GM19099 (cell line): ENCODE data around the gene DEAF1.

Source experiments
- POLR2A ChIP-seq: IDR thresholded peaks from 3 replicates; pipeline ENCODE4 v1.6.1; 2011; ENCODE audit warnings: low read depth; ENCODE audit not compliant: insufficient read length; ENCODE audit errors: extremely low read depth

Gene DEAF1

DNA sequence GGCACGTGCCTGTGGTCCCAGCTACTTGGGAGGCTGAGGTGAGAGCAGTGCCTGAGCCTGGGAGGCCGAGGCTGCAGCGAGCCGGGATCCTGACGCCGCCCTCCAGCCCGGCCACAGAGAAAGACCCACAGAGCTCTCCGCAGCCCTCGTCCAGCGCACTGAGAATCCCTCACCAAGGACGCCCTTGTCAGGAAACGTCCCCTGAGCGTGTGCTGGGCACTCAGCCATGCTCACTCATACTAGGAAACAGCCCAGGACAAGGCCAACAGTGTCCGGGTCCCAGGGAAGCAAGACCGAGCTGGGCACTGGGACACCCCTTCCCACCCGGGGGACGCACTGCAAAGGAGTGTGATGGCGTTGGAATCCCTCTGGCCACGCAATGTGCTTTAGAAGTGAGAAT is 14.5 kb downstream of the DEAF1 start:
- no peak for TF ChIP-seq POLR2A

GRCh38 chr11:679271-680207 is 15.5 kb downstream of the DEAF1 start:
- TF ChIP-seq POLR2A, result no peak

DNA sequence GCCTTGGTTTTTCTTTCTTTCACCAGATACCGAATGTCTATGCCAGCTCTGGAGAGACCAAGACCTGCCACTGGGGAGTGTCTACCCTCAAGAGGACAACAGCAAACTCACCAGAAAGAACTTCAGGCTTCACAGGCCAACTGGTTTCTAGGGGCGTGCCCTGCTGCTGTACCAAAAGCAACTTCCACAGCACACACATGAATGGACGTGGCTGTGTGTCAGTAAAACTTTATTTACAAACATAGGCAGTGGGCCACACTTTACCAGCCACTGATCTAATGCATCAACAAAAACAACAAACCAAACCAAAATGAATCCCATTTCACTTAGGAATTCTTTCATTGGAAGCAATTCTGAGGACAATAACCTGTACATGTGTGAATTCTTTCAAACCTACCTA is 16.7 kb downstream of the DEAF1 start:
- TF ChIP-seq POLR2A, result no peak

- TF ChIP-seq POLR2A, result no peak
Observed at GRCh38 chr11:674406-674805, 20.6 kb downstream of the DEAF1 start.

GRCh38 chr11:673866-674265 is 21.2 kb downstream of the DEAF1 start:
- TF ChIP-seq POLR2A, result no peak

DNA sequence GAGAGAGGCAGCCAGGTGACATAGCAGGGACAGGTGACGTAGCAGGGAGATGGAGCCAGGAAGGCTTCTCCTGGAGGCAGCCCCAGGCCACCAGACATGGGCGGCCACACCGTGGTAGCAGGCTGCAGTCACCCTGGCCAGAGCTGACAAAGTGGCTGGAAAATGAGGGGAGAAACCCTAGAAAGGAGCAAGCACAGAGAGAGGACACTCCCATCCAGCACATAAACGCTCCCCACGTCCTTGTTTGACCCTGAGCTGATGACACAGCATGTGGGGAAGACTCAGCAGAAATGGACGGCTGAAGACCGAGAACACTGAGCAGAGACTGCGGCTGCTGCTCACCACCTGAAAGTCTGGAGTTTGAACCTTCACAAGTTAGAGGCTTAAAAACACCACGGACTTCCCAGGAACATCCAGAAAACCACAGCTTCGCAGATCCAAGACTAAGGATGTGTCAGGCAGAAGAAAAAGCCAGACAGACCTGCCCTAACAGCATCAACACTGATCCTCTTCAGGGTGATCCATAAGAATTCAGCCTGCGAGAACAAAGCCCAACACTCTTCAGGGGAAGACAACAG is 29.2 kb downstream of the DEAF1 start:
- no peak for TF ChIP-seq POLR2A

DNA sequence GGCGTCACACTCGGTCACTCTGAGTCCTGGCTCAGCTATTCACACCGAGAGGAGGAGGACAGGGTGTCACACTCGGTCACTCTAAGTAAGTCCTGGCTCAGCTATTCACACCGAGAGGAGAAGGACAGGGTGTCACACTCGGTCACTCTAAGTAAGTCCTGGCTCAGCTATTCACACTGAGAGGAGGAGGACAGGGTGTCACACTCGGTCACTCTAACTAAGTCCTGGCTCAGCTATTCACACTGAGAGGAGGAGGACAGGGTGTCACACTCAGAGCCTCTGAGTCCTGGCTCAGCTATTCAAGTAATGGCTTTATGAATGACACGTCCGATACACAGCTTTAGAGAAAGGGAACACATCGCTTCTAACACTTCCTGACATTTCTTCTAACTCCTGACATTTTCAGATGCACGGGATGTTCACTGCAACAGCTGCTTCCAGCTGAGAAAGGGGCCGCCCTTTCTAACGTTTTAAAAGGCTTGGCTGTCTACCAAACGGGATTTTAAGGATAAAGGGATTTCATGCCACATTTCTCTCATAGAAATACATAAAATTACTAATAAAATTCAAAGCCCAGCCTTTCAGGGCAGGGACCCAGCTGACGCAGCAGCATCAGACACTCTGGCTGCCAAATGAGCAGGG is 29.8 kb downstream of the DEAF1 start:
- no peak for TF ChIP-seq POLR2A

GRCh38 chr11:662689-663274 is 32.2 kb downstream of the DEAF1 start:
- no peak for TF ChIP-seq POLR2A

DNA sequence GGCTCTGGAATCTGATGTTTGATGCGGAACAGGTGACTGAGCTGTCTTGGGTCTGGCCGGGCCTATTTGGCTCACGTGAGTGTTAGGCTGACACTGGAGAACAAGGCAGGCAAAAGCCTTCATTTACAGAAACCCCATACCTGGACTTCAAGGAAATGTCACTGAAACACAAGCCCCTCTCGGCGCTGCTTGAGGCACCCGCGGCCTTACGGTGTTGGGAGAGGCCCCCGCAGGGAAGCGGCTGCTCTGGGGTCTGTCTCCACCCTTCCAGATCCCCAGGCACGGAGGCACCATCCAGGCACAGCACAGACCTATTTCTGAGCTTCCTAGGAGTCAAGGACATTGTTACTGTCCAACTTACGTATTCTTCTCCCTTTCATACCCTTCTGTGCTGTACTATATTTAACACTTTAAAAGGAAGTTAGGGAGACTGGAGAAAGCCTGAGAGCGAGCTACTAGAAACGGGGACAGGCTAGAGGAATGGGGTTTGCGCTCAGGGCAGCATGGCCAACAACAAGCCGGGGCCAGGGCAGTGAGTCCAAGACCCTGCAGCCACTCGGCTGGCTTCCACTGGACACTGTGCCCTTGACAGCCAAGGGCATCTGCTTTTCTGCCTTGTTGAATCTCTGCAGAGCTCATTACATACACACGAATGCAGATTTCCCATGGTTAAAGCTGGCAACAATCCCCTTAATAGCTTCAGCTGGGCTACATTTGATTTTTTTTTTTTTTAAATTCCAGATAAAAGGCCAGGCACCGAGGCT is 34.2 kb downstream of the DEAF1 start:
- TF ChIP-seq POLR2A, result no peak

DNA sequence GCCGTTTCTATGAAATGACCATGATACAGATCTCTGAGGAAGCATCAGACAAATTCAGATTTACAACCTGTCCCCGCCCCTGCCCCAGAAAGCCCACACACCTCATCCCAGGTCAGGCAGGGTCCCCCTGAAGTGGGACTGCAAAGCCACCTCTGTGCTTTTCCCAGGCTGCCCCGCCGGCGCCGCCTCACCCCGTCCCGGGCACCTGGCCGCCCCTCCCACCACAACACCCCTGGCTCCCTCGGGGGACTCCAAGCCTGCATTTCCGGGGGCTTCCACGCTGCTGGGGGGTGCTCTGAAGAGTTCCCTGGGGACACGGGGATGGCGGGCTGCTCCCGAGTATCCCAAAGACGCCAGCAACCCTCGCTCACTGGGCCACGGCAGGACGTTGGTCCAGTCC is 34.7 kb downstream of the DEAF1 start:
- TF ChIP-seq POLR2A, result no peak

DNA sequence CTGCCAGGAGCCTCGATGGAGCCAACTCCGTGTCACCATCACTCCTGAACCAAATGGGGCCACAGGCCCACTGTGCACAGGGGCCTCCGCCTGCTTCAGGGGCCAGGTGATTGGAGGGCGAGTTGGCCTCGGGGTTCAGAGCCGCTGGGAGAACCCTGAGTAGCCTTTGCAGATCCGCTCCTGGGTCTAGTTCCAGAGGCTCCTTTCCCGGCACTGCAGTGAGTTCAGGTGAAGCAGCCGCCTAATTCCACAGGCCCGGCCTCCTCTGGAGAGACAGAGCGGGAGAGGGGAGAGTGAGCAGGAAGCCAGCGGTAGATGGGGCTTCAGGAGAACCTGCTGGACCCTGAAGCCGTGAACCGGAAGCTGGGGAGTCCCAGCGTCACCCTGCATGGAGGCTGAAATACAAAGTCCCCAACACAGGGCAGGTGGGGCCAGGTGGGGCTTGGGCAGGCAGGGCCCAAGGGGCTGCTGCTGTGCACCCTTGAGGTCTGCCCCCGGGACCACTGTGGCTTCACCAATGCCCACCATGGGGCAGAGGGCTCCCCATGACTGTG is 35.4 kb downstream of the DEAF1 start:
- TF ChIP-seq POLR2A, result no peak

DNA sequence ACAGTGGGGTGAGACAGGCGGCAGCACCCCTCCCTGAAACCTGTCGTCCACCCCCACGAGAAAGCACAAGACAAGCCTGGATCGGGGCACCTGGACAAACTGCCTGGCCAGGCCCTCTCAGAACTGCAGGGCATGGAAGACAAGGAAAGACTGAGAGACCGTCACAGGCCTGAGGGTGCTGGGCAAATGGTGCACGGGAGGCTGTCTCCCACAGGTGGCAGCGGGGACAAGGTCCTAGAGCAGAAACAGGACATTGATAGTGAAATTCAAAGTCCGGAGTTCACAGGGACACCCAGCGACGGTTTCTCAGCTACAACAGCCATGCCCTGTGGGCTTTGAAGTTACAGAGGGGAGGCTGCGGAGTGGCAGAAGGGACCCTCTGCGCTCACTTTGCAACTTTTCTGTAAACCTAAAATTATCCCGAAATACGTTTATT is 37.3 kb downstream of the DEAF1 start:
- TF ChIP-seq POLR2A, result no peak

- no peak for TF ChIP-seq POLR2A
Observed at GRCh38 chr11:656866-657265, 38.2 kb downstream of the DEAF1 start.

GRCh38 chr11:656426-656825 is 38.6 kb downstream of the DEAF1 start:
- TF ChIP-seq POLR2A, result no peak
